GM12891 (cell line): ENCODE measurements around the gene PPM1G.

Experiments
- PAX5 ChIP-seq: IDR thresholded peaks from 2 replicates; pipeline ENCODE4 v1.6.1; 2011; ENCODE audit warnings: low read length, moderate library complexity, mild to moderate bottlenecking; ENCODE audit not compliant: insufficient read depth, severe bottlenecking
- POLR2A ChIP-seq: IDR thresholded peaks from 2 replicates; pipeline ENCODE4 v1.6.1; 2011; ENCODE audit warnings: low read depth, low read length, control low read depth
- POLR2AphosphoS5 ChIP-seq: IDR thresholded peaks from 2 replicates; pipeline ENCODE4 v1.6.1; 2011; ENCODE audit warnings: low read depth, low read length, control low read depth
- SPI1 ChIP-seq: IDR thresholded peaks from 2 replicates; pipeline ENCODE4 v1.6.1; 2011; ENCODE audit warnings: low read depth, low read length, control low read depth
- TAF1 ChIP-seq: IDR thresholded peaks from 2 replicates; pipeline ENCODE4 v1.6.1; 2011; ENCODE audit warnings: low read depth, low read length, control low read depth

- TF ChIP-seq POLR2AphosphoS5 (no peak), POLR2A (no peak), TAF1 (no peak), SPI1 (no peak), PAX5 (no peak)
Observed at GRCh38 chr2:27372937-27373336, 36.5 kb downstream of the PPM1G start.
